GM23338 (cell line): ENCODE measurements around the gene KDM1A. TPM values are rescaled to one million over a fixed set of nuclear protein-coding genes. Genes with fewer than 3 reads are reported as not detected.
A peak's percentile ranks its signal among the peaks of the same experiment; 100 is the strongest.

Source experiments
- ATAC-seq: fragments of 200-7000 bp; cut with Tn5 transposase; 3 replicates; pipeline ENCODE4 v1.9.1; 2020
- DNase-seq: peaks from one replicate; pipeline ENCODE4 v3.0.0-alpha.2; 2015; ENCODE audit warnings: low spot score
- H2AFZ ChIP-seq: fragments of 200-600 bp; sonication (generic); 2 replicates; pipeline ENCODE4 v1.8.0; 2016; ENCODE audit warnings: antibody characterized with exemption, mild to moderate bottlenecking, moderate library complexity
- H3F3A ChIP-seq: fragments of 200-600 bp; sonication (generic); replicated peaks from 2 replicates; pipeline ENCODE4 v1.8.0; 2017; ENCODE audit warnings: antibody characterized with exemption, mixed run types, low read depth
- H3K27ac ChIP-seq: fragments of 200-600 bp; sonication (generic); 2 replicates; pipeline ENCODE4 v1.6.1; 2016; ENCODE audit warnings: low read depth
- H3K27me3 ChIP-seq: fragments of 200-600 bp; sonication (generic); 2 replicates; pipeline ENCODE4 v1.8.0; 2016; ENCODE audit warnings: mild to moderate bottlenecking, mixed run types, moderate library complexity; ENCODE audit not compliant: insufficient read depth
- H3K36me3 ChIP-seq: fragments of 200-600 bp; sonication (generic); 2 replicates; pipeline ENCODE4 v1.8.0; 2016; ENCODE audit warnings: mild to moderate bottlenecking; ENCODE audit not compliant: insufficient read depth
- H3K4me1 ChIP-seq: fragments of 200-600 bp; sonication (generic); 2 replicates; pipeline ENCODE4 v1.8.0; 2016; ENCODE audit warnings: mild to moderate bottlenecking, moderate library complexity; ENCODE audit not compliant: insufficient read depth
- H3K4me2 ChIP-seq: fragments of 200-600 bp; sonication (generic); 2 replicates; pipeline ENCODE4 v1.7.1; 2017; ENCODE audit warnings: mixed run types
- H3K4me3 ChIP-seq: fragments of 200-600 bp; sonication (generic); 2 replicates; pipeline ENCODE4 v1.6.1; 2016; ENCODE audit warnings: mixed run types
- H3K79me2 ChIP-seq: fragments of 200-600 bp; sonication (generic); replicated peaks from 2 replicates; pipeline ENCODE4 v1.8.0; 2017; ENCODE audit warnings: mild to moderate bottlenecking; ENCODE audit not compliant: insufficient read depth
- H3K9me2 ChIP-seq: fragments of 200-600 bp; sonication (generic); 2 replicates; pipeline ENCODE4 v1.8.0; 2017; ENCODE audit not compliant: insufficient read depth
- H4K20me1 ChIP-seq: fragments of 200-600 bp; sonication (generic); replicated peaks from 2 replicates; pipeline ENCODE4 v1.8.0; 2017; ENCODE audit warnings: mild to moderate bottlenecking; ENCODE audit not compliant: insufficient read depth
- H3K27ac Mint-ChIP-seq: 2 replicates; pipeline ENCODE4 v1.8.0; 2020; ENCODE audit warnings: inconsistent platforms, mild to moderate bottlenecking, moderate library complexity, mixed read lengths
- H3K27me3 Mint-ChIP-seq: 3 replicates; pipeline ENCODE4 v1.8.0; 2022; ENCODE audit warnings: low read depth, mild to moderate bottlenecking, moderate library complexity, mixed read lengths, inconsistent platforms; ENCODE audit not compliant: insufficient read depth, poor library complexity
- H3K36me3 Mint-ChIP-seq: 3 replicates; pipeline ENCODE4 v1.8.0; 2021; ENCODE audit warnings: low read depth, mild to moderate bottlenecking, inconsistent platforms, moderate library complexity, mixed read lengths
- H3K4me1 Mint-ChIP-seq: 3 replicates; pipeline ENCODE4 v1.8.0; 2020; ENCODE audit warnings: mild to moderate bottlenecking, inconsistent platforms, mixed read lengths
- H3K4me3 Mint-ChIP-seq: 3 replicates; pipeline ENCODE4 v1.8.0; 2021; ENCODE audit warnings: moderate library complexity, mild to moderate bottlenecking, inconsistent platforms, mixed read lengths
- H3K9me3 Mint-ChIP-seq: 3 replicates; pipeline ENCODE4 v1.8.0; 2020; ENCODE audit warnings: moderate library complexity, mild to moderate bottlenecking, inconsistent platforms, mixed read lengths
- CTCF ChIP-seq, 2 experiments: fragments of 200-600 bp in 1 of 2; sonication (generic) in 1 of 2; conservative IDR thresholded peaks; 2 replicates each; pipeline versions ENCODE4 v1.5.1 to v1.6.1; 2016 to 2017; ENCODE audit warnings: antibody characterized with exemption in 2 of 2, low read depth in 2 of 2, mild to moderate bottlenecking in 2 of 2, moderate library complexity in 1 of 2
- ETS1 ChIP-seq: IDR thresholded peaks from 2 replicates; pipeline ENCODE4 v1.6.1; 2016; ENCODE audit warnings: antibody characterized with exemption
- EZH2 ChIP-seq: fragments of 200-600 bp; sonication (generic); IDR thresholded peaks from one replicate; pipeline ENCODE4 v1.8.0; 2017; ENCODE audit warnings: antibody characterized with exemption, mild to moderate bottlenecking, low read depth; ENCODE audit not compliant: unreplicated experiment
- EZH2phosphoT487 ChIP-seq: fragments of 200-600 bp; sonication (generic); IDR thresholded peaks from one replicate; pipeline ENCODE4 v1.8.1; 2018; ENCODE audit warnings: antibody characterized with exemption; ENCODE audit not compliant: unreplicated experiment
- NANOG ChIP-seq: IDR thresholded peaks from 2 replicates; pipeline ENCODE4 v1.6.1; 2016; ENCODE audit warnings: antibody characterized with exemption, borderline replicate concordance
- REST ChIP-seq: IDR thresholded peaks from one replicate; pipeline ENCODE4 v1.6.1; 2018; ENCODE audit warnings: antibody characterized with exemption; ENCODE audit not compliant: unreplicated experiment
- ZNF462 ChIP-seq: fragments of 250-450 bp; sonication (Bioruptor Pico); IDR thresholded peaks from 2 replicates; pipeline ENCODE4 v1.5.0; 2020; ENCODE audit warnings: mild to moderate bottlenecking, moderate library complexity
- polyA plus RNA-seq: library from polyadenylated mRNA; unstranded; fragments of >200 nt; fragmentation: Nextera tagmentation; extraction: Ambion mirVana; gene quantifications from 2 replicates; pipeline ENCODE4 v1.2.1, GENCODE V29; 2016
- total RNA-seq: library from RNA; depleted of rRNA; stranded (reverse); fragments of >200 nt; shearing (Covaris generic); gene quantifications from 2 replicates; pipeline ENCODE4 v1.2.3, GENCODE V29; 2014

The KDM1A gene
- total and polyA plus RNA-seq, 2 experiments from 2014 or later, result 86.4 to 252 TPM

DNA sequence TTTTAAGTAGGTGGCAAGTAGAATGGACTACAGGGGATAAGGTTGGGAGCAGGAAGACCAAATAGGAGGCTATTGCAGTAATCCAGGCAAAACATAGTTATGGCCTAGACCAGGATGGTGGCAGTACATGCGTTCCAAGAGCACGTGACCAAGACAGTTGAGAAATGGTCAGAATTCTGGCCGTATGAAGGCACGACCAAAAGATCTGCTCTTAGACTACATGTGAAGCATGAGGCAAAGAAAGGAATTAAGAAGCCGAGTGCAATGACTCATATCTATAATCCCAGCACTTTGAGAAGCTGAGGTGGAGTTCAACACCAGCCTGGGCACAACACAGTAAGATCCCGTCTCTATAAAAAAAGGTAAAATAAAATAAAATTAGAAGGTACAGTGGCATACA is 78.0 kb downstream of the KDM1A start:
- Histone ChIP-seq H3K9me2 (no peaks in the 10 kb centered on the region), H4K20me1 (peaks cover 34% of the 10 kb centered on the region; the same call in 1 of the 2 replicates), H3K79me2 (peaks cover 60% of the 10 kb centered on the region), H3F3A (no peaks in the 10 kb centered on the region), H3K36me3 (peaks cover 15% of the 10 kb centered on the region; the same call in 1 of the 2 replicates), H3K4me1 (peaks cover 23% of the 10 kb centered on the region), H3K27ac (no peak overlapping the region), H3K27me3 (no peaks in the 10 kb centered on the region), H3K4me2 (no peak overlapping the region), H2AFZ (no peak overlapping the region), H3K4me3 (no peak overlapping the region)
- Mint-ChIP-seq H3K36me3 (peaks cover 23% of the 10 kb centered on the region), H3K27me3 (no peaks in the 10 kb centered on the region), H3K4me1 (peaks cover 24% of the 10 kb centered on the region), H3K9me3 (no peaks in the 10 kb centered on the region), H3K27ac (no peak overlapping the region), H3K4me3 (no peak overlapping the region)
- no peak for TF ChIP-seq EZH2phosphoT487
- no peak for TF ChIP-seq EZH2
- TF ChIP-seq ETS1, result no peak
- ATAC-seq (no peak), DNase-seq (no peak)

DNA sequence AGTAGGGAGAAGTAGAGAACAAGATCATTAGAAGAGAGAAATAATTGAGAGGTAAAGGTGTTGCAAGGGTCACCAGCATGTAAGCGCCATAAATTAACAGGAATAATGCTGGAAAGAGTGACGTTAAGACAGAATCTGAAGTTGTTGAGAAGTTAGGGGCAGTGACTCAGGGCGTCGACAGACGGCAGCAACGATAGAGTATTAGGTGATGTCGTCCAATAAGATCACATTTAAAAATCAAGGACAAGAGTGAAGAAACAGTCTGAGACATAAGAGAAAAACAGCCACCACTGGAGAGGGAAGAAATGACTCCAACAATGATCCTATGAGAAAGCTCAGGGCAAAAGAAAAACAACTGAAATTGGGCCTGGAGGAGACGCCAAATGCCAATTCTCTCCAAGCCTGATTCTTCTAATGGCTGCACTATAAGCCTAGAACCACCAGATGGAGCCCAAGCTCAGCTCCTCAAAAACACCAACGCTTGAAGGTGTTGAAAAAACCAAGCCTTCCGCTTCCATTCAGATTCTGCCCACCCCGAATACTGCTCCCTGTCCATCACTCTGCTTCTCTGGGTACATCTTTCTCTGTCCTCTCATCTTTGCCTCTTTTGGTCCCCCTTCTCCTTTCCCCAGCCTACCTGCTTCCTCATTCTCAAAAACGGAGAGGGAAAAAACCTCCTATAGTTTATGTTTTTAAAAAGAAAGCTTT is 79.3 kb downstream of the KDM1A start:
- Histone ChIP-seq H3K4me3 (no peak overlapping the region), H3K36me3 (0 out of 2 replicates have a peak, but pooled peaks cover 7% of the 10 kb centered on the region), H3K4me1 (peaks cover 34% of the 10 kb centered on the region), H3K27ac (no peak overlapping the region), H3K9me2 (no peaks in the 10 kb centered on the region), H2AFZ (no peak overlapping the region), H3F3A (no peaks in the 10 kb centered on the region), H3K4me2 (no peak overlapping the region), H3K27me3 (no peaks in the 10 kb centered on the region), H3K79me2 (peaks cover 60% of the 10 kb centered on the region), H4K20me1 (peaks cover 37% of the 10 kb centered on the region; the same call in 1 of the 2 replicates)
- Mint-ChIP-seq H3K4me1 (peaks cover 34% of the 10 kb centered on the region), H3K27ac (no peak overlapping the region), H3K36me3 (peaks cover 10% of the 10 kb centered on the region), H3K27me3 (no peaks in the 10 kb centered on the region), H3K9me3 (no peaks in the 10 kb centered on the region), H3K4me3 (no peak overlapping the region)
- ATAC-seq (peak; percentile 84), DNase-seq (peak; percentile 89)
- peak; percentile 88 to 91 for TF ChIP-seq CTCF (conservative IDR thresholded peaks at IDR 0.05; ENCODE audit: low read depth in 2 of 2)
- TF ChIP-seq ZNF462 (CRISPR knock-in tag), result no peak
- TF ChIP-seq NANOG, result no peak
- TF ChIP-seq REST, result no peak
